ENCODE measurements around the gene AGTR1. TPM values are rescaled to one million over a fixed set of nuclear protein-coding genes. Genes with fewer than 3 reads are reported as not detected.

The AGTR1 gene
- total RNA-seq, 1 experiment from 2014 or later = not detected

DNA sequence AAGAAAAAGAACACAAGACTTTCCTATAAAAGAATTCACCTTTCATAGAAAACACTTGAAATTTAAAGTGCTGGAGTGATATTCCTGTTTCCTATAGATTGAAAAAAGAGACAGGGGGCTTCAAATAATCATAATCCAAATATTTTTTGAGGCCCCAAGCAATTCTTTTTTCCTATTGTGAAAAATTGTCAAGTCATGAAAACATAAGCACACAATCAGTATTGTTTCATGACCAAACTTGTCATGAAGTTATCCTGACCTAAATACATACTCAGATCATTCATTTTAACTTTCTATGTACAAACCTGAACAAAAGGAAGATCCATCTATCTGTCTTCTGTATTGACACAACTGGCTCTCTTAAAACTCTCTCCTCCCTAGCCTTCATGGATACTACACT is 57.9 kb downstream of the AGTR1 start:
- H4K20me1 ChIP-seq (ENCODE audit: control insufficient read depth, insufficient read depth, insufficient read length) = no peaks in the 10 kb centered on the region
- H3K4me3 Mint-ChIP-seq = no peak overlapping the region
- H3K18ac ChIP-seq (ENCODE audit: insufficient read length, low read depth, low read length) = no peak overlapping the region
- no peak overlapping the region for H4K8ac ChIP-seq (replicated peaks; ENCODE audit: insufficient read length, low read depth, low read length)
- no peaks in the 10 kb centered on the region for H3K27me3 Mint-ChIP-seq (ENCODE audit: low read depth)
- H3K79me2 ChIP-seq (ENCODE audit: insufficient read depth, low read length) = no peaks in the 10 kb centered on the region
- no peaks in the 10 kb centered on the region for H3K36me3 Mint-ChIP-seq (ENCODE audit: insufficient read depth in 1 of 3, low read depth in 3 of 3)
- no peak overlapping the region for H2BK120ac ChIP-seq (ENCODE audit: low read depth, low read length, poor library complexity, severe bottlenecking)
- no peak overlapping the region for H2AK5ac ChIP-seq (ENCODE audit: insufficient read length, low read length)
- no peak overlapping the region for H2AFZ ChIP-seq (ENCODE audit: low read length)
- no peak overlapping the region for H2BK20ac ChIP-seq (ENCODE audit: low read depth, low read length, poor library complexity, severe bottlenecking)
- no peak overlapping the region for H3K56ac ChIP-seq (ENCODE audit: insufficient read length, low read depth, low read length)
- no peak overlapping the region for H2BK15ac ChIP-seq (ENCODE audit: low read depth, low read length)
- H3K27me3 ChIP-seq (ENCODE audit: insufficient read depth, low read length) = no peaks in the 10 kb centered on the region
- H3K27ac ChIP-seq (ENCODE audit: insufficient read length, low read depth, low read length) = no peak overlapping the region
- no peak overlapping the region for H4K5ac ChIP-seq (ENCODE audit: insufficient read length, low read depth, low read length)
- H3K9me3 Mint-ChIP-seq = no peaks in the 10 kb centered on the region
- no peaks in the 10 kb centered on the region for H3K4me1 ChIP-seq (ENCODE audit: insufficient read depth, low read length)
- H3K23me2 ChIP-seq (ENCODE audit: insufficient read length, low read depth, low read length, poor library complexity, severe bottlenecking) = no peaks in the 10 kb centered on the region
- H3K4me2 ChIP-seq (ENCODE audit: insufficient read depth, insufficient read length, low read length) = no peak overlapping the region
- H2BK5ac ChIP-seq (ENCODE audit: insufficient read length, low read length) = no peak overlapping the region
- no peaks in the 10 kb centered on the region for H3K79me1 ChIP-seq (ENCODE audit: insufficient read depth, low read depth, low read length, poor library complexity, severe bottlenecking)
- H3K9me3 ChIP-seq (ENCODE audit: control insufficient read depth, low read depth, low read length) = no peaks in the 10 kb centered on the region
- H3K27ac Mint-ChIP-seq = no peak overlapping the region
- no peak overlapping the region for H3K9ac ChIP-seq (ENCODE audit: extremely low read depth, insufficient read length, low read length)
- H3T11ph ChIP-seq (ENCODE audit: low read length) = no peak overlapping the region
- TF ChIP-seq, protein P1, sequence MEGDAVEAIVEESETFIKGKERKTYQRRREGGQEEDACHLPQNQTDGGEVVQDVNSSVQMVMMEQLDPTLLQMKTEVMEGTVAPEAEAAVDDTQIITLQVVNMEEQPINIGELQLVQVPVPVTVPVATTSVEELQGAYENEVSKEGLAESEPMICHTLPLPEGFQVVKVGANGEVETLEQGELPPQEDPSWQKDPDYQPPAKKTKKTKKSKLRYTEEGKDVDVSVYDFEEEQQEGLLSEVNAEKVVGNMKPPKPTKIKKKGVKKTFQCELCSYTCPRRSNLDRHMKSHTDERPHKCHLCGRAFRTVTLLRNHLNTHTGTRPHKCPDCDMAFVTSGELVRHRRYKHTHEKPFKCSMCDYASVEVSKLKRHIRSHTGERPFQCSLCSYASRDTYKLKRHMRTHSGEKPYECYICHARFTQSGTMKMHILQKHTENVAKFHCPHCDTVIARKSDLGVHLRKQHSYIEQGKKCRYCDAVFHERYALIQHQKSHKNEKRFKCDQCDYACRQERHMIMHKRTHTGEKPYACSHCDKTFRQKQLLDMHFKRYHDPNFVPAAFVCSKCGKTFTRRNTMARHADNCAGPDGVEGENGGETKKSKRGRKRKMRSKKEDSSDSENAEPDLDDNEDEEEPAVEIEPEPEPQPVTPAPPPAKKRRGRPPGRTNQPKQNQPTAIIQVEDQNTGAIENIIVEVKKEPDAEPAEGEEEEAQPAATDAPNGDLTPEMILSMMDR (conservative IDR thresholded peaks at IDR 0.05) = no peak
- no peak overlapping the region for H3K4ac ChIP-seq (ENCODE audit: low read depth, low read length)
- H2BK12ac ChIP-seq (ENCODE audit: insufficient read length, low read depth, low read length) = no peak overlapping the region
- no peak overlapping the region for H4K91ac ChIP-seq (ENCODE audit: insufficient read length, low read depth, low read length)
- no peak overlapping the region for H3K14ac ChIP-seq (ENCODE audit: insufficient read depth, low read length)
- peaks cover 0 to 3% of the 10 kb centered on the region in 2 experiments; a peak in 2 of 4 replicates for H3K4me1 Mint-ChIP-seq
- no peak for DNase-seq
- H3K23ac ChIP-seq (ENCODE audit: insufficient read length, low read depth, low read length) = no peak overlapping the region

Measured in H9 (cell line).